Keratinocyte (primary cell): ENCODE data around the gene SNX20. TPM values are rescaled to one million over a fixed set of nuclear protein-coding genes. Genes with fewer than 3 reads are reported as not detected.

Experiments
- DNase-seq: peaks from one replicate; pipeline ENCODE4 v3.0.0-alpha.2; 2011; ENCODE audit warnings: low read depth, missing footprints, low spot score
- FAIRE-seq: peaks from 2 replicates; lab custom pipeline; 2011; peaks lifted over from hg19 to GRCh38; lab: Jason Lieb, UNC
- H2AFZ ChIP-seq: 2 replicates; pipeline ENCODE4 v1.6.0; 2012; ENCODE audit warnings: low read length, control low read depth, inconsistent platforms; ENCODE audit not compliant: control insufficient read depth
- H3K27ac ChIP-seq: 2 replicates; pipeline ENCODE4 v1.5.1; 2011; ENCODE audit warnings: low read length; ENCODE audit not compliant: control insufficient read depth, insufficient read depth
- H3K27me3 ChIP-seq: 3 replicates; pipeline ENCODE4 v1.6.0; 2011; ENCODE audit warnings: low read length; ENCODE audit not compliant: control insufficient read depth, insufficient read depth; ENCODE audit errors: extremely low read depth
- H3K36me3 ChIP-seq, 2 experiments: 2 replicates in 1 of 2; 3 replicates in 1 of 2; pipeline ENCODE4 v1.5.1; 2011; ENCODE audit warnings: low read length in 2 of 2, mild to moderate bottlenecking in 1 of 2; ENCODE audit not compliant: control insufficient read depth in 2 of 2, insufficient read depth in 2 of 2; ENCODE audit errors: extremely low read depth in 1 of 2
- H3K4me1 ChIP-seq: 3 replicates; pipeline ENCODE4 v1.5.1; 2011; ENCODE audit warnings: low read length; ENCODE audit not compliant: control insufficient read depth, insufficient read depth; ENCODE audit errors: extremely low read depth
- H3K4me2 ChIP-seq: 3 replicates; pipeline ENCODE4 v1.6.0; 2011; ENCODE audit warnings: low read depth, low read length; ENCODE audit not compliant: control insufficient read depth, insufficient read depth; ENCODE audit errors: extremely low read depth
- H3K4me3 ChIP-seq, 3 experiments: fragments of 200-600 bp in 1 of 3; sonication (generic) in 1 of 3; 2 replicates in 2 of 3; 3 replicates in 1 of 3; pipeline ENCODE4 v1.5.1; 2011 to 2016; ENCODE audit warnings: low read length in 3 of 3, mild to moderate bottlenecking in 3 of 3, control low read depth in 2 of 3, inconsistent platforms in 1 of 3, low read depth in 1 of 3, mixed read lengths in 1 of 3, mixed run types in 1 of 3, moderate library complexity in 1 of 3; ENCODE audit not compliant: control insufficient read depth in 2 of 3, insufficient read depth in 2 of 3; ENCODE audit errors: extremely low read depth in 1 of 3
- H3K79me2 ChIP-seq: 2 replicates; pipeline ENCODE4 v1.6.0; 2012; ENCODE audit warnings: low read length; ENCODE audit not compliant: control insufficient read depth, insufficient read depth
- H3K9ac ChIP-seq: 3 replicates; pipeline ENCODE4 v1.6.0; 2011; ENCODE audit warnings: low read length; ENCODE audit not compliant: control insufficient read depth, insufficient read depth; ENCODE audit errors: extremely low read depth
- H3K9me1 ChIP-seq: 3 replicates; pipeline ENCODE4 v1.6.0; 2011; ENCODE audit warnings: low read length; ENCODE audit not compliant: control insufficient read depth, insufficient read depth; ENCODE audit errors: extremely low read depth
- H3K9me3 ChIP-seq: 2 replicates; pipeline ENCODE4 v1.5.1; 2012; ENCODE audit warnings: low read depth, low read length; ENCODE audit not compliant: control insufficient read depth
- H4K20me1 ChIP-seq: 3 replicates; pipeline ENCODE4 v1.6.0; 2011; ENCODE audit warnings: low read length; ENCODE audit not compliant: control insufficient read depth, insufficient read depth; ENCODE audit errors: extremely low read depth
- CTCF ChIP-seq, 3 experiments: IDR thresholded peaks in 1 of 3; conservative IDR thresholded peaks in 1 of 3; optimal IDR thresholded peaks in 1 of 3; 2 replicates in 2 of 3; 3 replicates in 1 of 3; pipeline versions ENCODE3 to v1.5.1; 2011; ENCODE audit warnings: low read length in 3 of 3, mild to moderate bottlenecking in 3 of 3, moderate library complexity in 2 of 3, control low read depth in 1 of 3, inconsistent platforms in 1 of 3; ENCODE audit not compliant: insufficient read depth in 2 of 3; ENCODE audit errors: extremely low read depth in 1 of 3
- EZH2 ChIP-seq: IDR thresholded peaks from one replicate; pipeline ENCODE4 v1.6.1; 2012; ENCODE audit warnings: inconsistent platforms, mild to moderate bottlenecking, low read length, moderate library complexity
- dilution Hi-C: fragments of 300-500 bp; cut with MboI; formaldehyde crosslinking; loops from one replicate; pipeline ENCODE4 v1.7.0; 2020; ENCODE audit warnings: low sequenced_read_pairs; ENCODE audit not compliant: extremely low pct_ligation_motif_present
- polyA plus RNA-seq, 5 experiments: library from polyadenylated mRNA; depleted of rRNA in 3 of 5; stranded (reverse) in 3 of 5; stranded (forward) in 1 of 5; unstranded in 1 of 5; fragments of >200 nt; gene quantifications; 1 replicate in 1 of 5; 2 replicates in 3 of 5; 3 replicates in 1 of 5; pipeline versions ENCODE4 v1.2.1 to v1.2.3, GENCODE V29; 2011 to 2012; ENCODE audit warnings: missing spikeins in 2 of 5, low read depth in 1 of 5, low replicate concordance in 1 of 5

SNX20 gene
- polyA plus RNA-seq, 1 donor (not counting 4 experiments of a cell fraction or from before 2014, with no cell fraction given), result not detected

GRCh38 chr16:50679266-50679665, 1.8 kb downstream of the SNX20 start:
- DNase-seq (no peak), FAIRE-seq (no peak)
- Histone ChIP-seq H4K20me1 (no peaks in the 10 kb centered on the region), H3K79me2 (no peaks in the 10 kb centered on the region), H2AFZ (no peak overlapping the region), H3K9me3 (no peaks in the 10 kb centered on the region), H3K27ac (no peak overlapping the region), H3K4me3 (no peak overlapping the region), H3K4me2 (no peak overlapping the region), H3K36me3 (no peaks in the 10 kb centered on the region), H3K4me1 (no peaks in the 10 kb centered on the region), H3K9ac (no peak overlapping the region), H3K9me1 (no peaks in the 10 kb centered on the region), H3K27me3 (no peaks in the 10 kb centered on the region)
- dilution Hi-C loops, result no loop called here
- TF ChIP-seq CTCF (optimal IDR thresholded peaks at IDR 0.05 in 1 of 3, IDR thresholded peaks at IDR 0.05 in 1 of 3, conservative IDR thresholded peaks at IDR 0.05 in 1 of 3; ENCODE audit: extremely low read depth in 1 of 3, insufficient read depth in 2 of 3, low read length in 3 of 3) (no peak), EZH2 (no peak)

GRCh38 chr16:50678531-50678930, 2.6 kb downstream of the SNX20 start:
- H3K9me3 ChIP-seq, result peaks cover 3% of the 10 kb centered on the region
- H3K79me2 ChIP-seq, result no peaks in the 10 kb centered on the region
- dilution Hi-C loops, result no loop called here
- no peak overlapping the region for H3K4me2 ChIP-seq
- H2AFZ ChIP-seq, result no peak overlapping the region
- H3K9me1 ChIP-seq, result no peaks in the 10 kb centered on the region
- no peak overlapping the region for H3K27ac ChIP-seq
- no peak overlapping the region for H3K4me3 ChIP-seq
- H3K4me1 ChIP-seq, result no peaks in the 10 kb centered on the region
- H3K27me3 ChIP-seq, result no peaks in the 10 kb centered on the region
- no peaks in the 10 kb centered on the region for H3K36me3 ChIP-seq
- no peaks in the 10 kb centered on the region for H4K20me1 ChIP-seq
- DNase-seq (no peak), FAIRE-seq (no peak)
- H3K9ac ChIP-seq, result no peak overlapping the region
- TF ChIP-seq EZH2 (no peak), CTCF (optimal IDR thresholded peaks at IDR 0.05 in 1 of 3, IDR thresholded peaks at IDR 0.05 in 1 of 3, conservative IDR thresholded peaks at IDR 0.05 in 1 of 3; ENCODE audit: extremely low read depth in 1 of 3, insufficient read depth in 2 of 3, low read length in 3 of 3) (no peak)
